HPDE6-E6E7 (cell line): ENCODE results near the gene FAT4.
A peak's percentile ranks its signal among the peaks of the same experiment; 100 is the strongest.

ENCODE experiments used
- DNase-seq: peaks from one replicate; pipeline ENCODE4 v3.0.0; 2011; ENCODE audit warnings: missing footprints; ENCODE audit errors: extremely low spot score

FAT4 gene, protein sequence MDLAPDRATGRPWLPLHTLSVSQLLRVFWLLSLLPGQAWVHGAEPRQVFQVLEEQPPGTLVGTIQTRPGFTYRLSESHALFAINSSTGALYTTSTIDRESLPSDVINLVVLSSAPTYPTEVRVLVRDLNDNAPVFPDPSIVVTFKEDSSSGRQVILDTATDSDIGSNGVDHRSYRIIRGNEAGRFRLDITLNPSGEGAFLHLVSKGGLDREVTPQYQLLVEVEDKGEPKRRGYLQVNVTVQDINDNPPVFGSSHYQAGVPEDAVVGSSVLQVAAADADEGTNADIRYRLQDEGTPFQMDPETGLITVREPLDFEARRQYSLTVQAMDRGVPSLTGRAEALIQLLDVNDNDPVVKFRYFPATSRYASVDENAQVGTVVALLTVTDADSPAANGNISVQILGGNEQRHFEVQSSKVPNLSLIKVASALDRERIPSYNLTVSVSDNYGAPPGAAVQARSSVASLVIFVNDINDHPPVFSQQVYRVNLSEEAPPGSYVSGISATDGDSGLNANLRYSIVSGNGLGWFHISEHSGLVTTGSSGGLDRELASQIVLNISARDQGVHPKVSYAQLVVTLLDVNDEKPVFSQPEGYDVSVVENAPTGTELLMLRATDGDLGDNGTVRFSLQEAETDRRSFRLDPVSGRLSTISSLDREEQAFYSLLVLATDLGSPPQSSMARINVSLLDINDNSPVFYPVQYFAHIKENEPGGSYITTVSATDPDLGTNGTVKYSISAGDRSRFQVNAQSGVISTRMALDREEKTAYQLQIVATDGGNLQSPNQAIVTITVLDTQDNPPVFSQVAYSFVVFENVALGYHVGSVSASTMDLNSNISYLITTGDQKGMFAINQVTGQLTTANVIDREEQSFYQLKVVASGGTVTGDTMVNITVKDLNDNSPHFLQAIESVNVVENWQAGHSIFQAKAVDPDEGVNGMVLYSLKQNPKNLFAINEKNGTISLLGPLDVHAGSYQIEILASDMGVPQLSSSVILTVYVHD (N-terminal part only)

DNA sequence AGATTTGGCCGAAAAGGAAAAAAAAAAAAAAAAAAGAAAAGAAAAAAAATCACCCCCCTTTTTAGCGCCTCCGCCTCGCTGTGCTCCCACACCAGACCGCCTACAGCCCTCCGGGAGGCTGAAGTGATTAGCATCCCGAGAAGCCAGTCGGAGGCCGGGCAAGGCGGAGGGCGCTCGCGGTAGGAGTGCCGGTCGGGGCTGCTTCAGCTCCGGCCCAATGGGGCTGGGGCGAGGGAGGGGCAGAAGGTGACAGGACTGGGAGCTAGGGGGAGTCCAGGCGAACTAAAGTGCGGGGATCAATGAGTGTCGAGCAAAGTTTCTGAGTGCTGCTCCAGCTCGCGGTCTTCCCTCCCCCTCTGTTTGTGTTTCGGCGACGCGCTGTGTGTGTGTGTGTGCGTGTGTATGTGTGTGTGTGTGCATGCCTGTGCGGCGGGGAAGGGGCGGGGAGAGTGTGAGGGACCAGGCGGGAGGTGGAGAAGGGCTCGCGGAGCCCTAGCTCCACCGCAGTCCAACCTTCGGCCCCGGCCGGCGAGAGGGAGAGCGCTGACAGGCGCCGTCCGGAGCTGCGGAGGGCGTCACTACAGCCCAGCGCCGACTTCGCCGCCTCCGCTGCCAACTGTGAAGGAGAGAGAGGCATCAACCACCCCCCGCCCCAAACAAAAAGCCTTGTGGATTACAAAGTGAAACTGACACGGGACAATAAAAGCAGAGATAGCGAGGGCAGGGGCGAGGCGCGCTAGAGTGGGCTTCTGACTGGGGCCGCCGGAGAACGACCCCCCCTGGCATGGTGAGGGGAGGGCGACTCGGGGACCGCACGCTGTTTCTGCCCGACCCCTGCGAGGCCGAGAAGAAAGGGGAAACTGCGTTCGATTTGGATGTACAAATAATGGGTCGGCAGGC lies at the start of gene FAT4:
Gene FAT4, plus strand, starts transcription at position 280 of the 900 bp plus-strand sequence. CDS start 1,457 bp downstream, outside the sequence.
- peak; percentile 88 for DNase-seq

DNA sequence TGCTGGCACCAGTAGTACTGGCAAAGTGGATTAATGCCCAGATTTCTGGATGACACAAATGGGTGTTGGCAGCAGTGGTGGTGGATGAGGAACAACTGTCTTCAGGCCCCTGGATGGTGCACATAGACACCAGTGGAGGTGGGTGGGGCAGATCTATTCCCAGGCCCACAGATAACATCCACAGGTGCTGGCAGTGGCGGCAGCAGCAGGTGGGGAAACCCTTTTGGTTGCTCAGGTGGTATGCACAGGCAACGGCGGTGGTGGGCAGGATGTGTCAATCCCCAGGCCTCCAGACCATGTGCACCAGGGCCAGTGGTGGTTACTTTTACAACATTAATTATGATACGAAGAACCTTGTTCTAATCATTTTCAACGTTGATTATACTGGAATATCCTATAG lies 48.9 kb upstream of the FAT4 start:
- DNase-seq: no peak

DNA sequence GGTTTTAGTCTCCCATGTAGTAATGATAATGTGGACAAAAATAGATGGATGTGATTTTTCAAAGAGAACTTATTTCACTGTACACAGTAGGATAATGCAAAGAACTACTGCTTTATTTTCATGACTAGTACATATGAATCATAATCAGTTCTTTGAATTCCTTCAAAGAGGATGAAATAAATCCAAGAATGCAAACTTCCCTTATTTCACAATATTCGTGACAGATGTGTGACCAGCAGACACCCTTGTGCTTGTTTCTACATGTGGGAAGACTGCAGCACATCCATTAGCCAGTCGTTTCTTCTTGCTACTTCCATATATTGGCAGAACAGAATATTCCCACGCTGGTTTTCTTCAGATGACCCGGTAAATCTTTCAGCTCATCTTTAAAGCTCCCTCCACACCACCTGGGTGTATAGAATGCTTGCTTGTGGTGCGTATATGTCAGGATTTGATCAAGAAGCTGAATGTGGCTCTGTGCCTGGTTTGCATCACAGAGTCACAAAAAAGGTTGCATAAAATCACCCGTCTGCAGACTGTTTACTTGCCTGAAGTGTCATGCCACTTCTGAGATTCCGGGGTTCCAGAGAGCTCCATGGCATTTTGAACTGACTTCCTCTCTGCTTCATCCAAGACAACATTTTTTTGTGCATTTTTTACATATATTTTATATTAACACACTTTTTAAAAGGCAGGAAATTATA lies 47.7 kb upstream of the FAT4 start:
- DNase-seq: peak; percentile 76

DNA sequence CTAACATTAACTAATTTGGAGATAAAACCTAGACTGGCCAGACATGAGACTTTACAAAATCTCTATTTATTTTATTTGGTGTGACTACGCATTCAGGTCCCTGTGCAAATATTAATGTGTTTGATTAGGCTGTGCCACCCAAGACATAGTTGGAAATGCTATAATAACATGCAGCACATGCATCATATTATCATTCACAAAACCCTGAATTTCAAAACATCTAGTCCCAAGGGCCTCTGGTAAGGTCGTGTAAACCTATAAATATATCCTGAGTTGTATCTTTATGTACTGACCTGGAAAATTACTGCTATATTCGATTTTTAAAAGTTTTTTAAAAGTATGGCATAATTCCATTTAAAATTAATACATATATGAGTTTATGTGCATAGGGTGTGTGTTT lies 47.1 kb upstream of the FAT4 start:
- no peak for DNase-seq

DNA sequence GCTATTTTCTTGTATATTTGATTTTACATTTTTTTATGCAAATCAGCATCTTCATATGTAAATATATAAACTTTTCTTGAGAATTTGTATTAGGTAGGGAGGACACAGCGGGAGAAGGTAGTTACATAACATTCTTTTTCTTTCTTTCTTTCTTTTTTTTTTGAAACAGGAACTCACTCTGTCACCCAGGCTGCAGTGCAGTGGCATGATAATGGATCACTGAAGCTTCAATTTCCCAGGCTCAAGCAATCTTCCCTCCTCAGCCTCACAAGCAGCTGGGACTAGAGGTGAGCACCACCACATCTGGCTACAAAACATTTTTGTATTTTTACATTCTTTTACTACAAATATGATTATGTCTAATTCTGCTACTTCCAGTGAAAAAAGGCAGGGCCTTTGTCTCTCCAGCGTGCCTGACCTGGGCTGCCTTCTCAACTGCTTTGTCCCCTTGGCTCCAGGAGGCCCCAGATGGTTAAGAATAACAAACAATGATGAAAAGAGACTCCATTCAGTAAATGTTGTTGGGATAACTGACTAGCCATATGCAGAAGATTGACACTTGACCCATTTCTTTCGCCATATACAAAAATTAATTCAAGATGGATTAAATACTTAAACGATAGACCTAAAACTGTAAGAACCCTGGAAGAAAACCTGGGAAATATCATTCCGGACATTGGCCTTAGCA lies 46.5 kb upstream of the FAT4 start:
- no peak for DNase-seq

DNA sequence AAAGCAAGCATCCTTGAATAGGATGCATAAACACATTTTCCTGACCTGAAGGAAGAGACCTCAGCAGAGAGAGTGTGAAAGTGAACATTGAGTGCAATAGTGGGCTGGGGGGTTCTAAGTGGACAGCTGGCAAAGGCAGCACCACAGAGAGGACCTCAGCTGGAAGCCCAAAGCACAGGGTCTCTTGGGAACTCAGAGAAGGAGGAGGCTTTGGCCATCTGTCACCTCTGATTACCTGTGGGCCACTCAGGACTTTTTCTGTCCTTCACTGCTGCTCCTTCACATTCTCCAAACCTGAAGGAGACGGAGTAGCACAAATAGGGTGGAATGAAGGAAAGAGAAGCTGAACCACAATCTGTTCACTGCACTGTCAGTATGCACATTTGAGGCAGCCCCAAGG lies 37.9 kb upstream of the FAT4 start:
- DNase-seq: no peak

DNA sequence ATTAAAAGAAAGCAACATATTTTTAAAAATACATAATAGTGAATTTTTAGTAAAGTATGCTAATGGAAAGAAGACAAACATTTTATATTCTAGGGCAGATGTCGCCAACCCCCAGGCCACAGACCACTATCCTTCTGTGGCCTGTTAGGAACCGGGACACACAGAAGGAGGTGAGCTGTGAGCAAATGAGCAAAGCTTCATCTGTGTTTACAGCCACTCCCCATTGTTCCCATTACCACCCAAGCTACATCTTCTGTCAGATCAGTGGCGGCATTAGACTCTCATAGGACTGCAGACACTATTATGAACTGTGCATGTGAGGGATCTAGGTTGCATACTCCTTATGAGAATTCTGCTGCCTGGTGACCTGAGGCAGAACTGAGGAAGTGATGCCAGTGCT lies 37.0 kb upstream of the FAT4 start:
- no peak for DNase-seq

DNA sequence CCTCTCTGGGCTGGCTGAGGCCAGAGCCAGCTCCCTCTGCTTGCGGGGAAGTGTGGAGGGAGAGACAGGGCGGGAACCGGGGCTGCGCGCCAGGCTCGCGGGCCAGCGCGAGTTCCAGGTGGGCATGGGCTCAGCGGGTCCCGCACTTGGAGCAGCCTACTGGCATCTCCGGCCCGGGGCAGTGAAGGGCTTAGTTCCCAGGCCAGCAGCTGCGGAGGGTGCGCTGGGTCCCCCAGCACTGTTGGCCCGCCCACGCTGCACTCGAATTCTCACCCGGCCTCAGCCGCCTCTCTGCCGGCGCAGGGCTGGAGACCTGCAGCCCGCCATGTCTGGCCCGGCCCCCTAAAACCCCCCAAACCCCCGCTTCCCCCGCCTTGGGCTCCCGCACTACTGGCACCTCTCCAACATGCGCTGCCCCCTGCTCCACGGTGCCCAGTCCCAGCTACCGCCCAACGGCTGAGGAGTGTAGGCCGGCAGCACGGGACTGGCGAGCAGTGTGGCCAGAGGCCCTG lies 33.8 kb upstream of the FAT4 start:
- no peak for DNase-seq

DNA sequence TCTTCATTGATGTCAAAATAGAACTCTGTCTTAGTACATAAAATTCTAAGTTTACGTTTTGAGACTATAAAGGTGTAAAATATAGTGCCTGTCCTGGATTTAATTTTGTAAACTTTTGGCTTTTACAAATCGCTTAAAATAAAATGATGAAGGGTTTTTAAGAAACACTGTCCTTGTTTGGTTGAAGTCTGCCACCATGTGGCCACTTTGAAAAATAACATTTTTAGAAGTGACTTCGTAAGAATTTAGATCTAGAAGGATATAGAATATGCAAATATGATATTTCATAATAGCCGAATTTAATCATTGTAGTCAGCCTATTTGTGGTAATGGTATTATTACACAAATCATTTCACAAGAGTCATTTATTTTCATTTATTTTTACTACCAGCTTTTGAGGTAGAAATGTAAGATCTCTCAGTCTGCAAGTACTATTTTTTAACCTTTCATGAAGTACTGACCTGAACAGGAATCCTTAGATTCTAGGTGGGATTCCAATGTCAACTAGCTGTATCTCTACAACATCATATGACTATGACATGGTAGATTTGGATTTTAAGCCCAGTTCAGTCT lies 31.0 kb upstream of the FAT4 start:
- DNase-seq: peak; percentile 2

DNA sequence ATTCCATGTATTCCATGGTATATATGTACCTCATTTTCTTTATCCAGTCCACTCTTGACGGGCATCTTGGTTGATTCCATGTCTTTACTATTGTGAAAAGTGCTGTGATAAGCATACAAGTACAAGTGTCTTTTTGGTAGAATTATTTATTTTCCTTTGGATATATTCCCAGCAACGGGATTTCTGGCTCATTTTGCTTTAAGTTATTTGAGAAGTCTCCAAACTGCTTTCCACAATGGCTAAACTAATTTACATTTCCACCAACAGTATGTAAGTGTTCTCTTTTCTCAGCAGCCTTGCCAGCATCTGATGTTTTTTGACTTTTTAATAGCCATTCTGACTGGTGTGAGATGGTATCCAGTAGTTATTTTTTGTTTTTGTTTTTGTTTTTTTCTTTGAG lies 17.6 kb upstream of the FAT4 start:
- DNase-seq: no peak

DNA sequence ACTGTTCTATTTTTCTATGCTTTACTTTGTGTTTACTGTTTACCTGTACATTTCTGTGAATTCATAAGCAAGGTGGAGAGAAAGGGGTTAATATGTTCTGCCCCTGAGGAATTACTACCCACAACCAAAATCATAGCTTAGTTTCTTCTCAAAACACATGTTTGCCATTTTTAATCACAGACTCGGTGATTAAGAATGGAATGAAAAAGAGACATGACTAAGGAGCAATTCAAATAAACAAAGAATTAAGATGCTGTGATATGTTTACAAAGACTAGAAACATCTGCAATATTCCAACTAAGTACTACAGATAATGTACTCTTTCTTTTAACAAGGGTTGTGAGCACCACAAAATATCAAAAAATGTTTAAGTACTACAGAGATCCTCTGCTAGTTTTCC lies 11.7 kb upstream of the FAT4 start:
- DNase-seq: no peak

DNA sequence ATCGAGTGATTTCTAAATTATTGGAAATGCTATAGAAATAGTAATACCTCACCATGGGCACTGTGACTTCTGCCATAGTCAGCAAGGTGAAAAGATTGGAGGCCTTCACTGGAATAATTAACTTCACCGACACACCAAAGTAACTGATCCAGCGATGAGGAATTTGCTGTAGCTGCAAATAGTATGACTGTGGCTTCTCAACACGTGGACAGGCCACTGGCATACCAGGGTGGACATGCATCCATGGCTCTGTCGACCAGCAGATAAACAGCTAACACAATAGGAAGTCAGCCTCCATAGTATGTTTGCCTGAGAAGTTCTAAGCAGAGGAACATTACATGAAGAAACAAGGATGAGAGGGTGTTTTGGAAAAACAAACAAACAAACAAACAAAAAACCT lies 10.9 kb upstream of the FAT4 start:
- no peak for DNase-seq

DNA sequence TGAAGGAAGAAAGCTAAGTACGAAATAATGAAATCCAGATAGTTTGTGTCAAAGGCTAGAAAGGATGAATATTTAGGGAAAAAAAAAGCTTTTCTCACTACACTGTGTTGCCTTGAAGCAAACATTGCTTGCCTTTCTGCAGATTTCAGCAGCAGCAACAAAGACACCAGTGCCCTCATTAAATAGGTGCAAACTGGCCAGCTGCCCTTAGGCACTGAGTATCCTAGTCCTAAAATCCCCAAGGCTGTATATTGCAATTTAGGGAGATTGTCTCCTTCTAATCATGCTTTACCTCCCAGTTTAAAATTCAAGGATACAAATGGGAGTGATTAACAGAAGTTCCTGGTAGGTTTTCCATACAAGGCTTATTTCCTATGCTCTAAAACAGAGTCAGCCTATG lies 8.6 kb upstream of the FAT4 start:
- no peak for DNase-seq

DNA sequence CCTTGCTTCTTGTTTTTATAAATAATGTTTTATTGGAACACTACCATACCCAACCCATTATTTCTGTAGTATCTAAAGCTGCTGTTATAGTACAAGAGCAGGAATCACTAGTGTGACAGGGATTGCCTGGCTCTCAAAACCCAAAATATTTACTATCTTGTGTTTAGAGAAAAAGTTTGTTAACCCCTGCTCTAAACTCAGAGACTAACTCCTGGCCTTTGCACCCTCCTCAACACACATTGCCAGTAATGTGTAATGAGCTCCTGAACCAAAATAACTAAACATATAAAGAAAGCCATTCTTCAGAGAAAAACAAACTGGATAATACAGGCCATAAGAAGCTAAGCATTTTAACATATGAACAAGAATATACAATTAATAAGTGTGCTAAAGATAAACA lies 8.2 kb upstream of the FAT4 start:
- no peak for DNase-seq

DNA sequence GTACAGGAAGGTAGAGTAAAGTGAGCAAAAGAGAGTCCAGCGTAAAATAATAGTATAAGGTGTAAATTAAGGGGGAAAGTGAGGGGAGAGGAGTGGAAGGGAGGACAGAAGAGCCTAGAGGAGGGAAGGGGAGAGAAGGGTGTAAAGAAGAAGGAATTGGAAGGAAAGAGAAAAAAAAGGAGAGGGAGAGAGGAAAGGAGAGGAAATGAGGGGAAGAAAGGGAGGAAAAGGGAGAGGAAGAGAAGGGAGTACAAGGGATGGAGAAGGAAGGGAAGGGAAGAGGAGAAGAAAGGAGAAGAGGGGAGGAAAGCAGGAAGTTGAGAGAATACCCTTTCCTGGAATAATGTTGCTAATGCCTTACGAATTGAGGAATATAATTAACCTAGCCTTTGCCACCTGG lies 3.3 kb upstream of the FAT4 start:
- DNase-seq: no peak

DNA sequence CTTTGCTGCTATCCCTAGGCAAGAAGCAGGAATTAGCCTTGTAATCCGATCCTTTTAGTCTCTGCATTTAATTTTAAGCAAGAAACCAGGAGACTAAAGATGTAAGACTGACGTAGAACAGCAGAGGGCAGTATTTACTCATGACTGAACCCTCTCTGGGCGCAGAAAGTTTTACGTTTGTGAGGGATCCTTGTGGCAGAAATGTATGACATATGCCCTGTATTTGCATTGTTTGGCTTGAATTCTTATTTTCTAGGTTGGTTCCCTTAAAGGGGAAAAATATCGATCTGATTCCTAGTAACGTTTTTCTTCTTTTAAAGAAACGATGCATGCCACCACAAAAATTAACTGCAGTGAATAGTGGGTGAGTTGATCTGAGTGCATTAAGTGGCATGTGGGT lies 1.3 kb upstream of the FAT4 start:
- DNase-seq: no peak

DNA sequence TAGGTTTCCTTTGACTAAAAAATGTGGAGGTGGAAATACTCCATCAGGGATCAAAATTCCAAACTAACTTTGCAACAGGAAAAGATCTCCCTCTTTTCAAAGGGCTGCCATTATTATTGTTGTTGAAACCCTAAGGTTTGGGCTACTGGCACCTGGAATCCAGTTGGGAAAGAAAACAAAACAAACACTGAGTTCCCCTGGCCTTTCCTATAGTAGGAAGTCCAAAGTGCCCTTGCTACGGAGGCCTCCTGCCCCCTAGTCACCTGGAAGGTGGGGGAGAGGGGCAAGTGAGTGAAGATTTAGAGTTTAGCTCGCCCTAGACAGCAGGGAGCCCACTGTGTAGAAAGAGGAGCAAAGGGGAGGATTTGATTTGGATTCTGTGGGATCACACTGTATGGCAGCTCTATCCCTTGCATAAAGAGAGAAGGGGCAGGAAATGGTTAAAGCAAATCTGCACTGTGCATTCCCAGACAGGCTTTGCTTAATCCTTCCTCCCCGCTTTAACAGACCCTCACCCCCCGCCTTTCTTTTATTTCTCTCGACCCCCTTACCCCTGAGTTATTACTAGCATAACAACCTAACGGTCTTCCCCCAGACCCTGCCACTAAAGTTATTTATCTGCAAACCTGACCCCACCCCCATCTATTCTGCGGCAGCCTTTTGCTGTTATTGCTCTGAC lies 627 bp upstream of the FAT4 start:
- DNase-seq: no peak

DNA sequence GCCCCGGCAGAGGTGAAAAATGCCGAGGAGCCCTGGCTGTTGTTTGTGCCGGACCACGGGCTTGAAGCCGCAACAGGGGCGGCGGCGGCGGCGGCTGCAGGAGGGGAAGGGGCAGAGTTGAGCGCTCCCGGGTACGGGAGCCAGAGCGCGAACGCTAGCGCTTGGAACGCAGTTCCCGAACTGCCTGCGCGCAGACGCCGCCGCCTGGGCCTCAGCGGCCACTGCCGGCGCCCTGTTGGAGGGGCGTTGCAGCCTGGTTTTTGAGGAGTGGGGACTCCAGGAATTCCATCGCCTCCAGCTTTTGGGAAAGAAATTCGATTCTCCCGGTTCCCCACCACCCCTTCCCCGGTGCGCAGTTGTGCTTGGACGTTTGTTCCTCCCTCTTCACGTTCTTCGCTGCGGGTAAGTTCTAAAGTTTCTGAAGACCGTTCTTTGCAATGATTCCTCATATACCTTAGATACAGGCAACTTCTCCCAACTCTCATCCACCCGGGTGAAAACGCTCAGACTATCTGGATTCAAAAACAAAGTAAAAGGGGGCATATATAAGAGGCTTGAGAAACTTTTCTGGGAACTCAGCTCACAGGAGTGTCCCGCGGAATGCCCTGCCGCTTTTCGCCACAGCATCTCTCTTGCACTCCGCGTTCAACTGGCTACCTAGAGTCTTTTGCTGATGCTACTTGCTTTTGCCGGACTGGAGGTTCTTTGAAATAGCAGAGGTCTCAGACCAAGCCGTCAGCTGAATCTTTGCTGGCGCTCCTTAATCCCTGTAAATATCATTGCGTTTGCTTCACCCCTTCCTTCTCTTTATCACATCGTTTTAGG lies 1.0 kb downstream of the FAT4 start:
- DNase-seq: no peak
